CD4-positive, alpha-beta T cell treated with Interleukin-4 for 1 hour (primary cell): ENCODE results near the gene AHCYL1.
"Not testable (repeated sequence)": the region's sequence is repeated elsewhere in the genome, so short reads cannot be mapped to it uniquely, and the experiment has no call there.

Source experiments
- DNase-seq, 2 donors: peaks; one replicate each; pipeline ENCODE4 v3.0.0-alpha.2; 2020 to 2022

Gene AHCYL1

GRCh38 chr1:109984456-109985246 lies at the start of gene AHCYL1:
AHCYL1 (plus strand) TSS chr1:109984765; CDS start chr1:109985053, 288 bp downstream.
- DNase-seq: peak; percentile 99

GRCh38 chr1:109935451-109935900 lies 49.1 kb upstream of the AHCYL1 start:
- DNase-seq: no peak

- DNase-seq: no peak
These were observed 46.8 kb upstream of the AHCYL1 start for GRCh38 chr1:109937738-109938137.

GRCh38 chr1:109938556-109938955 lies 46.0 kb upstream of the AHCYL1 start:
- no peak for DNase-seq

GRCh38 chr1:109942434-109942833 lies 42.1 kb upstream of the AHCYL1 start:
- no peak for DNase-seq

GRCh38 chr1:109944541-109944940 lies 40.0 kb upstream of the AHCYL1 start:
- DNase-seq: no peak

- DNase-seq: no peak
These were observed 38.1 kb upstream of the AHCYL1 start for GRCh38 chr1:109946511-109946910.

GRCh38 chr1:109947582-109948284 lies 36.8 kb upstream of the AHCYL1 start:
- no peak for DNase-seq

- no peak for DNase-seq
These were observed 36.3 kb upstream of the AHCYL1 start for GRCh38 chr1:109948285-109948630.

- DNase-seq: no peak
These were observed 34.5 kb upstream of the AHCYL1 start for GRCh38 chr1:109950038-109950437.

- no peak for DNase-seq
These were observed 34.1 kb upstream of the AHCYL1 start for GRCh38 chr1:109950509-109950908.

GRCh38 chr1:109951501-109951900 lies 33.1 kb upstream of the AHCYL1 start:
- DNase-seq: not testable (repeated sequence)

GRCh38 chr1:109954041-109954512 lies 30.5 kb upstream of the AHCYL1 start:
- DNase-seq: no peak

- DNase-seq: no peak
These were observed 25.0 kb upstream of the AHCYL1 start for GRCh38 chr1:109959632-109959973.

GRCh38 chr1:109959974-109960744 lies 24.4 kb upstream of the AHCYL1 start:
- DNase-seq: no peak

- no peak for DNase-seq
These were observed 23.8 kb upstream of the AHCYL1 start for GRCh38 chr1:109960745-109961094.

- no peak for DNase-seq
These were observed 20.7 kb upstream of the AHCYL1 start for GRCh38 chr1:109963864-109964263.

- no peak for DNase-seq
These were observed 15.3 kb upstream of the AHCYL1 start for GRCh38 chr1:109969146-109969829.

- no peak for DNase-seq
These were observed 14.7 kb upstream of the AHCYL1 start for GRCh38 chr1:109969907-109970306.

GRCh38 chr1:109971559-109971958 lies 13.0 kb upstream of the AHCYL1 start:
- DNase-seq: no peak

GRCh38 chr1:109974191-109974590 lies 10.4 kb upstream of the AHCYL1 start:
- DNase-seq: no peak

GRCh38 chr1:109975718-109976117 lies 8.8 kb upstream of the AHCYL1 start:
- no peak for DNase-seq

GRCh38 chr1:109976762-109977161 lies 7.8 kb upstream of the AHCYL1 start:
- no peak for DNase-seq
